Heart left ventricle (tissue), 16 donors: ENCODE results near the gene LPCAT1. TPM values are rescaled to one million over a fixed set of nuclear protein-coding genes. Genes with fewer than 3 reads are reported as not detected.

Experiments used
- ATAC-seq, 4 donors: fragments of 200-7000 bp; cut with Tn5 transposase; one replicate each; pipeline ENCODE4 v1.9.1; 2020 to 2022; ENCODE audit warnings: moderate library complexity in 4 of 4, mild to moderate bottlenecking in 3 of 4, moderate number of reproducible peaks in 1 of 4
- DNase-seq, 5 donors: peaks; one replicate each; pipeline ENCODE4 v3.0.0-alpha.2; 2020
- H3K27ac ChIP-seq, 12 donors: fragments of 200-600 bp; sonication (generic) in 4 of 12; one replicate each; pipeline versions ENCODE4 v1.5.0 to v1.8.0; 2016 to 2022; ENCODE audit warnings: mild to moderate bottlenecking in 2 of 12
- H3K27me3 ChIP-seq, 9 donors: fragments of 200-600 bp; sonication (generic) in 2 of 9; one replicate each; pipeline versions ENCODE4 v1.5.1 to v1.8.0; 2016 to 2022; ENCODE audit warnings: mild to moderate bottlenecking in 3 of 9
- H3K36me3 ChIP-seq, 9 donors: fragments of 200-600 bp; sonication (generic) in 2 of 9; one replicate each; pipeline versions ENCODE4 v1.5.0 to v1.8.0; 2018 to 2022; ENCODE audit warnings: mild to moderate bottlenecking in 2 of 9
- H3K4me1 ChIP-seq, 12 donors: fragments of 200-600 bp; sonication (generic) in 4 of 12; one replicate each; pipeline versions ENCODE4 v1.5.0 to v1.8.0; 2016 to 2022; ENCODE audit warnings: mild to moderate bottlenecking in 3 of 12
- H3K4me3 ChIP-seq, 12 donors: fragments of 200-600 bp; sonication (generic) in 4 of 12; one replicate each; pipeline versions ENCODE4 v1.5.0 to v1.8.0; 2017 to 2022; ENCODE audit warnings: mild to moderate bottlenecking in 9 of 12, moderate library complexity in 4 of 12
- H3K9me3 ChIP-seq, 12 donors: fragments of 200-600 bp; sonication (generic) in 4 of 12; one replicate each; pipeline versions ENCODE4 v1.5.0 to v1.8.0; 2016 to 2022; ENCODE audit warnings: mild to moderate bottlenecking in 1 of 12
- CTCF ChIP-seq, 12 donors: fragments of 200-600 bp; sonication (generic) in 4 of 12; IDR thresholded peaks; one replicate each; pipeline versions ENCODE4 v1.5.0 to v1.8.0; 2018 to 2022; ENCODE audit warnings: antibody characterized with exemption in 12 of 12, mild to moderate bottlenecking in 5 of 12
- POLR2A ChIP-seq, 2 donors: fragments of 450-650 bp; IDR thresholded peaks; one replicate each; pipeline ENCODE4 v1.6.1; 2017; ENCODE audit warnings: antibody characterized with exemption in 2 of 2, mild to moderate bottlenecking in 2 of 2, moderate library complexity in 2 of 2
- WGBS, 4 donors: extraction: QIAGEN DNeasy Blood & Tissue Kit in 2 of 4; methylation state at CpG; one replicate each; pipeline versions ENCODE4 v1.1.5 to v1.1.7; 2013 to 2018; 5-methylcytosine and 5-hydroxymethylcytosine counted together
- intact Hi-C, 10 donors: fragments of 100-400 bp; cut with DNase I; formaldehyde crosslinking; loops; one replicate each; pipeline versions ENCODE4 v1.11.1 to v1.14.2; 2022
- polyA plus RNA-seq, 2 donors: library from polyadenylated mRNA; stranded (reverse); fragments of 200-250 nt; gene quantifications; one replicate each; pipeline ENCODE4 v1.2.3, GENCODE V29; 2013
- total RNA-seq, 9 donors: library from RNA; depleted of rRNA in 2 of 9; stranded (reverse); fragments of >200 nt in 2 of 9; fragmentation: NEBNext Ultra II Directional in 3 of 9; extraction: Animal tissue kit (Norgen Biotek cat#: 25700) in 3 of 9; gene quantifications; one replicate each; pipeline versions ENCODE4 v1.1.0 to v1.2.4, GENCODE V29; 2016 to 2023
- donor health status: ischemic (EF 13 %, LVEDD 7.1; RV severe dilation, severe dysfunction).
- donor health status: healthy with polysubstance abuse.
- donor health status: DM: no; HTN: yes; CAD: no.
- donor health status: DM: no; HTN: no; CAD: no.
- donor health status: ischemic (EF 25% LVEDD 6.9; RV normal size, moderate dysfunction).
- donor health status: ischemic (EF 25% LVEDD 5.7; RV mildly dilated, moderate dysfunction).
- donor health status: healthy.
- donor health status: DM: yes; HTN: yes; CAD: no.
- donor health status: ischemic (EF 35%, LVEDD 5.7; RV mildly dilated, moderate dysfunction).
- donor health status: nonischemic (EF 11% LVEDD 7.7; RV severe dilation, severe dysfunction).
- donor health status: DM: yes; HTN: yes; CAD: no.
- donor health status: PGD.
- donor health status: ischemic (EF 29% LVEDD 5.4; RV normal size, mild dysfunction).
- donor health status: nonischemic (EF 23%, LVEDD 6.1; RV moderate dilation, normal function).

The LPCAT1 gene
- total and polyA plus RNA-seq, 11 donors, result 8.2 to 30.6 (median 9.9) TPM

DNA sequence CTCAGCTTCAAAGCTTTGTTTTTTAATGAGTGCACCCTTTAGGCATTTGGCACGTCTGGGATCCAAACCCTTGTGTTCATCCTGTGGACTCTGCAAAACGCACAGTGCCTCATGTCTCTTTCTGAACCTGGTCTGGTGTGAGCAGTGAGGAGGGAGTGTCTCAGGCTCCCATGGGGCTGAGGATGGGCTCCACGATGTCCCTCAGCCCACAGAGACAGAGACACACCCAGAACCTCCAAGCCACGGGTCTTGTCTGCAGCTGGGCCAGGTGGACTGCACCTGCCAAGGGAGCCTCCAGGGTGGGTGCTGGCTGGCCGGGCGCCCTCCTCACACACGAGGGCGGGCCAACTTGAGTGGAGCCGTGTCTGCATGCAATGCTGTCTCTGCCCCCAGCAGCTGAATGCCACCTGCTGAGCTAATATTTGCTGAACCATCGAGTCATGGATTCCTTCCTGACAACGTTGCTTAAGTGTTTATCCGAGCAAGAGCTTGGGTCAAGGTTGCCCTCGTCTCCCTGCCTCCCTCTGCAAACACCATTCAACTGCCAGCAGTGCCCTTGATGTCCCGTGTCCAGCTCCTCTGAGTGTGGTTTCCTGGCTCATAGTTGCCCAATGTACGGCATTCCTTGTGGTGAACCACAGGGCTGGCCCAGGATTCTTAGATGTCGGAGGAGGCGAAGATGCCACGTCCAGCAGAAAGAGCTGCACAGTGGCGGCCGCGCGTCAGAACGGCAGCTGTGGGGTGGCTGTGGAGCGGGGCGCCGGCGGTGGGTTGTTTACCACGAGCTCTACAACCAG is 31.4 kb upstream of the LPCAT1 start:
- 77 to 85% (median 84%) methylated on average over 28 of the region's 28 CpGs for WGBS, 4 donors
- intact Hi-C loops, result loop anchor here in 1 of 10 donors (10.0 kb wide), 1 partner anchor 60 kb away; no protein-coding TSS in a partner anchor
- Histone ChIP-seq H3K27ac (no peak overlapping the region), H3K27me3 (peaks cover 0 to 7% (median 0%) of the 10 kb centered on the region in 9 donors), H3K36me3 (no peaks in the 10 kb centered on the region), H3K4me3 (no peak overlapping the region), H3K4me1 (peaks cover 0 to 4% (median 0%) of the 10 kb centered on the region in 12 donors), H3K9me3 (no peaks in the 10 kb centered on the region)
- TF ChIP-seq CTCF (IDR thresholded peaks at IDR 0.05), result no peak
- no peak for TF ChIP-seq POLR2A (IDR thresholded peaks at IDR 0.05)
- ATAC-seq (no peak), DNase-seq (peak in 1 of 5 donors; percentile 45)

DNA sequence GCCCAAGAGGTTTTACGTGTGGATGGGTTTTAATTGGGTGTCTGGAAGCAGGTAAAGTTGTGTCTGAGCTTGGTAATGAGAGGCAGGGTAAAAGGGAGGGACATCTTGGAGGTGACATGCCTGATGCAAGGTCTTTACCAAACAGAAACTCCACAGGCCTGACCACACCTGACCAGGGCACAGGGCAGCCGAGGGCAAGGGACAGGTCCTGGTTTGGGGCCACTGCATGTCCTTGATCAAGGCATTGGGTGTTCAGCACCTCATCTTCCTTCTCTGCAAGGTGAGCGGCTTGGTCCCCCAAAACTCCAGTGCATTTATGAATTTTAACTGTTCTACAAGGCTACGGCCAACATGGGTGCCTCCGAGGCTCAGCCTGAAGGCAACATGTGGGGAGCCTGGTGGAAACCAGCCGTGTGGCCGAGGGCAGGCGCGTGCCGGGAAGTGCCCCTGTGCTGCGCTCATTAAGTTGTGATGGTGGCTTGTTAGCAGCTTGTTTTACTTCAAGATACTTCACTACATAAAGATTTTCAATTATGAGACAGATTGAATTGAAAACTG is 30.7 kb upstream of the LPCAT1 start:
- Histone ChIP-seq H3K4me1 (peaks cover 0 to 4% (median 0%) of the 10 kb centered on the region in 12 donors), H3K4me3 (no peak overlapping the region), H3K36me3 (no peaks in the 10 kb centered on the region), H3K27me3 (peaks cover 0 to 6% (median 0%) of the 10 kb centered on the region in 9 donors), H3K27ac (no peak overlapping the region), H3K9me3 (no peaks in the 10 kb centered on the region)
- DNase-seq, result peak in 1 of 5 donors; percentile 44
- no peak for ATAC-seq
- no peak for TF ChIP-seq POLR2A (IDR thresholded peaks at IDR 0.05)
- no peak for TF ChIP-seq CTCF (IDR thresholded peaks at IDR 0.05)
- WGBS, 4 donors, result 90 to 96% (median 92%) methylated on average over 7 to 11 of the region's 11 CpGs
- intact Hi-C loops, result loop anchor here in 1 of 10 donors (10.0 kb wide), 1 partner anchor 60 kb away; no protein-coding TSS in a partner anchor

DNA sequence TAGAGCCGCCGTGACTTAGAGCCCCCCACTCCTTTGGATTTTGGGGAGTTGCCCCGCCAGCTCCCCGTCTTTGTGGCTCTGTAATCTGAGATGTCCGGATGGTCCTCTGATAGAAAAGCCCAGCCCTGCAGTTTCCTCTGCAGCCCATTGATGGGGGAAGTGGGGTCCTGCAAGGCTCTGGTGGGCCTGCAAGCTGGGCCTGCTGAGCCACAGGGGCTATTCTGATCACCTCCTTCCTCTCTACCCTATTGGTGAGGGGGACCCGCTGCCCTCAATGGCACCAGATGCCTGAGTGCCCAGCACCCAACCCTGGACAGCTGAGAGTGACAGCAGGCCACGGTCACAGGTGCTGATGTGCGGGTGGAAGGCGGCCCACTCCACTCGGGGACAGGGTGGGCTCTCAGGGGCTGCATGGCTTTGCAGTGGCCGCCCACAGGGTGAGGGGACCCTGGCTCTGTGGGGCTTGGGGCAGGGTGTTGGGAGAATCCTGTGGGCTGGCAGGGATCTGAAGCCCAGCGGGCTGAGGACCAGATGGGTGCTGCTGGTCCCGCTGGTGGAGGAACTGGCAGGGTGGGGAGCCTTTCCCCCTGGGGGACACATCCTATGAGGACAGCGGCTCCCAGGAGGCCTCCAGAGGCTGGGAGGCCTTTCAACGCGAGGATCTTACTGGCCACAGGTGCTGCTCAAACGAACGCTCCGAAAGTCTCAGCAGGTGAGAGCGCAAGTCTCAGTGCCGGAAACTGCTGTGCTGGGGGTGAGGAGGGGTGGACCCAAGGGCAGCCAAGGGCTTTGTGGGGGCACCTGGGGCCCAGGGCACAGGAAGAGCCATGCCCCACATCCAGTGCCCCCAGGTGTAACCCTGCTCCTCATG is 30.0 kb upstream of the LPCAT1 start:
- no peak for ATAC-seq
- peak in 2 of 5 donors; percentile 5 to 47 for DNase-seq

More for the DNA sequence above, 30.0 kb upstream of the LPCAT1 start:
- 83 to 89% (median 86%) methylated on average over 20 to 21 of the region's 21 CpGs for WGBS, 4 donors
- intact Hi-C loops, result loop anchor here in 1 of 10 donors (10.0 kb wide), 1 partner anchor 59 kb away; no protein-coding TSS in a partner anchor
- no peak for TF ChIP-seq CTCF (IDR thresholded peaks at IDR 0.05)
- no peak for TF ChIP-seq POLR2A (IDR thresholded peaks at IDR 0.05)
- Histone ChIP-seq H3K27ac (no peak overlapping the region), H3K4me1 (peaks cover 0 to 4% (median 0%) of the 10 kb centered on the region in 12 donors), H3K27me3 (peaks cover 0 to 4% (median 0%) of the 10 kb centered on the region in 9 donors), H3K36me3 (no peaks in the 10 kb centered on the region), H3K9me3 (no peaks in the 10 kb centered on the region), H3K4me3 (no peak overlapping the region)
